Right lobe of liver (tissue), 6 donors: ENCODE measurements around the gene TRAPPC12. TPM values are rescaled to one million over a fixed set of nuclear protein-coding genes. Genes with fewer than 3 reads are reported as not detected.

Experiments used
- ATAC-seq, 4 donors: fragments of 200-7000 bp; cut with Tn5 transposase; one replicate each; pipeline ENCODE4 v1.9.1; 2020; ENCODE audit warnings: mild to moderate bottlenecking in 4 of 4, moderate library complexity in 4 of 4
- DNase-seq, 3 donors: peaks; one replicate each; pipeline ENCODE4 v3.0.0-alpha.2; 2020
- H3K27ac ChIP-seq, 3 donors: fragments of 200-600 bp; one replicate each; pipeline ENCODE4 v1.8.0; 2022
- H3K27me3 ChIP-seq, 2 donors: fragments of 200-600 bp; one replicate each; pipeline ENCODE4 v1.8.0; 2022
- H3K36me3 ChIP-seq, 4 donors: fragments of 200-600 bp; sonication (generic) in 1 of 4; one replicate each; pipeline versions ENCODE4 v1.5.1 to v1.8.0; 2017 to 2022; ENCODE audit warnings: control low read depth in 1 of 4
- H3K4me1 ChIP-seq, 4 donors: fragments of 200-600 bp; sonication (generic) in 1 of 4; one replicate each; pipeline versions ENCODE4 v1.5.1 to v1.8.0; 2017 to 2022; ENCODE audit warnings: control low read depth in 1 of 4
- H3K4me3 ChIP-seq, 3 donors: fragments of 200-600 bp; one replicate each; pipeline ENCODE4 v1.8.0; 2022
- H3K9me3 ChIP-seq, 4 donors: fragments of 200-600 bp; sonication (generic) in 1 of 4; one replicate each; pipeline versions ENCODE4 v1.5.1 to v1.8.0; 2017 to 2022; ENCODE audit warnings: control low read depth in 1 of 4
- CTCF ChIP-seq, 4 donors: fragments of 200-600 bp in 3 of 4; fragments of 450-650 bp in 1 of 4; IDR thresholded peaks; one replicate each; pipeline versions ENCODE4 v1.5.1 to v1.8.0; 2016 to 2022; ENCODE audit warnings: antibody characterized with exemption in 4 of 4, mild to moderate bottlenecking in 2 of 4
- POLR2A ChIP-seq: fragments of 450-650 bp; IDR thresholded peaks from one replicate; pipeline ENCODE4 v1.6.1; 2017; ENCODE audit warnings: antibody characterized with exemption, mild to moderate bottlenecking
- WGBS: methylation state at CpG from one replicate; pipeline ENCODE4 v1.1.6; 2018; ENCODE audit warnings: low coverage, low lambda C conversion rate; ENCODE audit not compliant: insufficient coverage; ENCODE audit errors: missing lambda C conversion rate; 5-methylcytosine and 5-hydroxymethylcytosine counted together
- intact Hi-C, 2 donors: fragments of 100-400 bp; cut with DNase I; formaldehyde crosslinking; loops; one replicate each; pipeline versions ENCODE4 v1.11.2 to v1.14.1; 2022
- total RNA-seq, 6 experiments: library from RNA; depleted of rRNA in 2 of 6; stranded (reverse); fragments of >200 nt in 2 of 6; fragmentation: NEBNext Ultra II Directional in 3 of 6; extraction: Animal tissue kit (Norgen Biotek cat#: 25700) in 3 of 6; gene quantifications; one replicate each; pipeline versions ENCODE4 v1.1.0 to v1.2.4, GENCODE V29; 2016 to 2023
- donor health status: DM: no; HTN: yes; CAD: no.
- donor health status: DM: no; HTN: no; CAD: no.
- donor health status: DM: no; HTN: no; CAD: no.
- donor health status: DM: no; HTN: yes; CAD: no.
- donor health status: DM: no; HTN: yes; CAD: no.

TRAPPC12 gene
- total RNA-seq, 6 experiments from 2014 or later, result 39.2 to 92.4 (median 47.8) TPM

GRCh38 chr2:3469486-3469885 is 90.0 kb downstream of the TRAPPC12 start:
- ATAC-seq (no peak), DNase-seq (no peak)
- H3K27ac ChIP-seq, result no peak overlapping the region
- no peak overlapping the region for H3K4me3 ChIP-seq
- no peaks in the 10 kb centered on the region for H3K27me3 ChIP-seq
- intact Hi-C loops, result no loop called here
- no peaks in the 10 kb centered on the region for H3K9me3 ChIP-seq
- H3K4me1 ChIP-seq, result no peaks in the 10 kb centered on the region
- no peak for TF ChIP-seq POLR2A
- no peak for TF ChIP-seq CTCF (IDR thresholded peaks at IDR 0.05)
- 100% methylated on average over 1 of the region's 7 CpGs for WGBS
- peaks cover 0 to 37% (median 6%) of the 10 kb centered on the region in 4 donors for H3K36me3 ChIP-seq

DNA sequence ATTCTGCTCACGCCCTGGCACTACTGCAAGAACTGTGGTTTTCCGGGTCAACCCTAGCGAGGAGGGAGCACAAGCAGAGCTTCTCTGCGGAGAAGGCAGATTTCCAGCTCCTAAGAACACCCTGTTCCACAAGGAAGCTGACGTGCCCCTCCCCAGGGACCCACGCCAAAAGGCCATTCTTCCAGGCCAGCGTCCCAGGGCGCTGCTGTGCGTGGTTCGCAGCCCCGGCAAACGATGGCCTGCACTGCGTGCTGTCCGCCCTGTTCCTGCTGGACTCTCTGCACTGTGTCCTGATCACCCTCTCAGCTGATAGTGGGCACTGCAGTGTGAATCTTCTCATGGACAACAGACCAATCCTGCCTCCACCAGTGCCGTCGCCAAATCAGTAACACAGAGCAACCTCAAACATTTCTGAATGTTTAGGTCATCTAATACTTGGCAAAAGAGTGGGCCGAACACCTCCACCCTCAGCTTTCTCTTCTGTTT is 90.7 kb downstream of the TRAPPC12 start:
- Histone ChIP-seq H3K27me3 (no peaks in the 10 kb centered on the region), H3K9me3 (no peaks in the 10 kb centered on the region), H3K4me3 (no peak overlapping the region), H3K36me3 (peaks cover 0 to 37% (median 4%) of the 10 kb centered on the region in 4 donors), H3K27ac (peak overlapping the region in 1 of 3 donors; percentile 2), H3K4me1 (no peaks in the 10 kb centered on the region)
- ATAC-seq (peak; percentile 17 to 62 (median 52)), DNase-seq (no peak)
- WGBS, result 88% methylated on average over 4 of the region's 17 CpGs
- intact Hi-C loops, result no loop called here
- TF ChIP-seq POLR2A (no peak), CTCF (IDR thresholded peaks at IDR 0.05) (no peak)

DNA sequence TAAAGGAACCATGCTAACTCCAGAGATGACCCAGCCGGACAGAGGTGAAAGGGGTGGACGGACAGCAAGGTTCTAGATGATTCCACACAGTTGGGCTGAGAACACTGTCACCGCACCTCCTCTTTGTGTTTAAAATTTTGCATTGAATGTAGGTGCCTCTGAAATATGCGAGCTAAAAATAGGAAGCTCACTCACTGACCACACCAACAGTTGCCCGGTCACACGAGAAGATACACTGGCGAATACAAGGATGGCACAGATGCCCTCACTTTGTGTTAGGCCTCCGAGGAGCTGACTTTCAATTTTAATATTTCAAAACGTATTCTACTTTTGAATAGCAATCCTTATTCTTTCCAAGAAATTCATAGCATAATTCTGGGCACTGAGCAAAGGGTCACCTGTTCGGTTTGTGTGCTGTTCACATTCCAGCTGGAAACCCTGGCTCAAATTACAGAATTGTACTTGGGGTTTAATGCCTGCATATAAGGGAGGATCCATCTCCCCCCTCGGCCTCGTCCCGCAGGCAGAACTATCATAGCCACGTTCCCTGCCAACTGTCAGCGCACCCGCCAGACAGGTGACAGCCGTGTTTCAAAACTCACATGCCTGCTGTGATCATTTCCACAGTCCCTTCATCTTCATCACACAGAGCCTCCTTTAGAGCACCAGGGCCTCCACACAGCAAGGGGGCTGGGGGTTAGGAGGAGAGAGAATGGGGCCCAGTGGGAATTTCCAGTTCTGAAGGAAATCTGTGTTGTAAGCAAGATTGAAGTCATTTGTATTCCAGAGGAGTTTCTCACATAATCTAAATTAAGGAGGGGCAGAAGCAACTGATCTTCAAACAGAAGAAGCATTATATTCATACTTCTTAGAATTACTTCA is 91.6 kb downstream of the TRAPPC12 start:
- H3K27ac ChIP-seq, result peak overlapping the region in 1 of 3 donors; percentile 2
- intact Hi-C loops, result no loop called here
- TF ChIP-seq POLR2A (no peak), CTCF (IDR thresholded peaks at IDR 0.05) (no peak)
- no peak for DNase-seq
- no peaks in the 10 kb centered on the region for H3K27me3 ChIP-seq
- no peak overlapping the region for H3K4me3 ChIP-seq
- H3K9me3 ChIP-seq, result no peaks in the 10 kb centered on the region
- 85% methylated on average over 14 of the region's 17 CpGs for WGBS
- peaks cover 0 to 36% (median 4%) of the 10 kb centered on the region in 4 donors for H3K36me3 ChIP-seq
- no peaks in the 10 kb centered on the region for H3K4me1 ChIP-seq
- no peak for ATAC-seq

DNA sequence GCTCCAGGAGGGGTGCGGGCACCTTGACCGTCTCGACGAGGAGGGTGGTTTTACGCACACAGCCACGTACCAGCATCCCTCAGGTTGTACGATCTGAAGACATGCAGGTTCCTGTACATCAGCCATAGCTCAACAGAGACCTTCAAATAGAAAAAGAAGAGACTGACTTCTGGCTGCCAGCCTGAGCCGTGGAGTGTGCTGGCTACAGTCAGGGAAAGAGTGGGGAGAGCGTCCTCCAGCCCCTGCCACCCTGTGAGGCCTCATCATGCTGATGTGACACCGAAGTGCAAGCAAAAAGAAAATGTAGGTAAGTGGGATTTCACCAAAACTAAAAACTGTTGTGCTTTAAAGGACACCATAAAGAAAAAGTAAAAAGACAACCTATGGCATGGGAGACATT is 92.8 kb downstream of the TRAPPC12 start:
- Histone ChIP-seq H3K36me3 (peaks cover 0 to 28% (median 4%) of the 10 kb centered on the region in 4 donors), H3K27ac (no peak overlapping the region), H3K27me3 (no peaks in the 10 kb centered on the region), H3K4me1 (no peaks in the 10 kb centered on the region), H3K9me3 (no peaks in the 10 kb centered on the region), H3K4me3 (no peak overlapping the region)
- ATAC-seq (no peak), DNase-seq (no peak)
- TF ChIP-seq CTCF (IDR thresholded peaks at IDR 0.05) (no peak), POLR2A (no peak)
- intact Hi-C loops, result no loop called here
- 83% methylated on average over 9 of the region's 10 CpGs for WGBS
